ENCODE data around the gene SGIP1. TPM values are rescaled to one million over a fixed set of nuclear protein-coding genes. Genes with fewer than 3 reads are reported as not detected.
A peak's percentile ranks its signal among the peaks of the same experiment; 100 is the strongest.

Gene SGIP1
- total and polyA plus RNA-seq, 4 donors = 24.0 to 66.7 (median 46.2) TPM

- H3K27me3 ChIP-seq (ENCODE audit: control insufficient read depth, insufficient read depth, low read length) = no peaks in the 10 kb centered on the region
- no peaks in the 10 kb centered on the region for H3K4me1 ChIP-seq (ENCODE audit: control insufficient read depth, insufficient read depth, low read length)
- no peak overlapping the region for H3K4me3 ChIP-seq (ENCODE audit: low read depth, low read length)
- no peak for DNase-seq (ENCODE audit: low read depth in 4 of 6, low spot score in 6 of 6)
- no peaks in the 10 kb centered on the region for H3K36me3 ChIP-seq (ENCODE audit: control insufficient read depth, insufficient read depth, low read length)
- 80% methylated on average over 2 of the region's 6 CpGs for WGBS (ENCODE audit: insufficient coverage)
- H3K27ac ChIP-seq (ENCODE audit: low read depth, low read length) = no peak overlapping the region
- H3K9me3 ChIP-seq (ENCODE audit: control insufficient read depth, insufficient read depth, low read length) = no peaks in the 10 kb centered on the region
Measured at GRCh38 chr1:66563094-66563800, 29.3 kb downstream of the SGIP1 start.

- no peak for DNase-seq (ENCODE audit: low read depth in 4 of 6, low spot score in 6 of 6)
- Histone ChIP-seq H3K27ac (ENCODE audit: low read depth, low read length) (no peak overlapping the region), H3K27me3 (ENCODE audit: control insufficient read depth, insufficient read depth, low read length) (no peaks in the 10 kb centered on the region), H3K4me3 (ENCODE audit: low read depth, low read length) (no peak overlapping the region), H3K9me3 (ENCODE audit: control insufficient read depth, insufficient read depth, low read length) (no peaks in the 10 kb centered on the region), H3K4me1 (ENCODE audit: control insufficient read depth, insufficient read depth, low read length) (no peaks in the 10 kb centered on the region), H3K36me3 (ENCODE audit: control insufficient read depth, insufficient read depth, low read length) (no peaks in the 10 kb centered on the region)
- 45% methylated on average over 2 of the region's 5 CpGs for WGBS (ENCODE audit: insufficient coverage)
Measured at GRCh38 chr1:66563941-66564630, 30.1 kb downstream of the SGIP1 start.

- no peaks in the 10 kb centered on the region for H3K4me1 ChIP-seq (ENCODE audit: control insufficient read depth, insufficient read depth, low read length)
- no peak overlapping the region for H3K4me3 ChIP-seq (ENCODE audit: low read depth, low read length)
- no peak for DNase-seq (ENCODE audit: low read depth in 4 of 6, low spot score in 6 of 6)
- no peak overlapping the region for H3K27ac ChIP-seq (ENCODE audit: low read depth, low read length)
- H3K27me3 ChIP-seq (ENCODE audit: control insufficient read depth, insufficient read depth, low read length) = no peaks in the 10 kb centered on the region
- no peaks in the 10 kb centered on the region for H3K9me3 ChIP-seq (ENCODE audit: control insufficient read depth, insufficient read depth, low read length)
- H3K36me3 ChIP-seq (ENCODE audit: control insufficient read depth, insufficient read depth, low read length) = no peaks in the 10 kb centered on the region
Measured at GRCh38 chr1:66570196-66570595, 36.2 kb downstream of the SGIP1 start.

DNA sequence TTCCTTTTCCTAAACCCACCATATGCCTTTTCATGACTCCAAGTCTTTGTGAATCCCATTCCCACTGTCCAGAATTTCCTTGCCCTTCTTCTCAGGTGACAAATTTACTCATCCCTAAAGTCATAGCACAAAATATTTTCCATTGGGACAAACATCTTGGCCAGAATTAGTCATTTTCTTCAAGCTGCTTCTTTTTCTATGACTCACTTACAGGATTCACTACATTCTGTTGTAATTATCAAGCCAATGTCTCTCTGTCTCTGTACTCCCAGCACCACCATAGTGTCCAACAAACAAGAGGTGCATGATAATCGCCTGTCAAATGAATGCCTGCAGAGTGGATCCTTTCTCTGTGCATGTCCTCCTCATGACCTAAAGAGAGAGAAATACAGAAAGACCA lies 37.8 kb downstream of the SGIP1 start:
- DNase-seq (ENCODE audit: low read depth in 4 of 6, low spot score in 6 of 6) = no peak
- no peaks in the 10 kb centered on the region for H3K9me3 ChIP-seq (ENCODE audit: control insufficient read depth, insufficient read depth, low read length)
- H3K27ac ChIP-seq (ENCODE audit: low read depth, low read length) = no peak overlapping the region
- H3K27me3 ChIP-seq (ENCODE audit: control insufficient read depth, insufficient read depth, low read length) = no peaks in the 10 kb centered on the region
- no peaks in the 10 kb centered on the region for H3K4me1 ChIP-seq (ENCODE audit: control insufficient read depth, insufficient read depth, low read length)
- no peaks in the 10 kb centered on the region for H3K36me3 ChIP-seq (ENCODE audit: control insufficient read depth, insufficient read depth, low read length)
- no peak overlapping the region for H3K4me3 ChIP-seq (ENCODE audit: low read depth, low read length)
- 60% methylated on average over 1 of the region's 1 CpG for WGBS (ENCODE audit: insufficient coverage)

DNA sequence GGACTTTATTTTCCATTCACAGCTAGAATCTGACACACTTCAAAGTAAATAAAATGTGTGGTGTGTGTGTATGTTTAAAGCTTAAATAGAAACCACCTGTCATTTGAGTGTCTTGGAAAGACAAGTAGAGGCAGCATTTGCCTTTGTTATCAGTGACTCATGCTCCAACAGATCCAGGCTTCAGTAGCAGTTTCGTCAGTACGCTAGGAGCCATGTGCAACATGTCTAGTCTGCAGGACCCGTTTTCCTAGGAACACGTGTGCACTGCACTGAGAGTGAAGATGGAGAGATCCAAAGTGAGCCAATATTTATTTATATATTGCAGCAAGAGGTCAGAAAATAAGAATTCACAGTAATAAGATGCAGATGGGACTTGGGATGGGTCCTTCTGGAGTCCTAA lies 41.8 kb downstream of the SGIP1 start:
- DNase-seq (ENCODE audit: low read depth in 4 of 6, low spot score in 6 of 6) = peak in 1 of 6 donors; percentile 8
- no peak overlapping the region for H3K27ac ChIP-seq (ENCODE audit: low read depth, low read length)
- H3K4me1 ChIP-seq (ENCODE audit: control insufficient read depth, insufficient read depth, low read length) = no peaks in the 10 kb centered on the region
- H3K4me3 ChIP-seq (ENCODE audit: low read depth, low read length) = no peak overlapping the region
- H3K27me3 ChIP-seq (ENCODE audit: control insufficient read depth, insufficient read depth, low read length) = no peaks in the 10 kb centered on the region
- H3K36me3 ChIP-seq (ENCODE audit: control insufficient read depth, insufficient read depth, low read length) = no peaks in the 10 kb centered on the region
- peaks cover 2% of the 10 kb centered on the region for H3K9me3 ChIP-seq (ENCODE audit: control insufficient read depth, insufficient read depth, low read length)
- WGBS (ENCODE audit: insufficient coverage) = 69% methylated on average over 4 of the region's 4 CpGs

DNA sequence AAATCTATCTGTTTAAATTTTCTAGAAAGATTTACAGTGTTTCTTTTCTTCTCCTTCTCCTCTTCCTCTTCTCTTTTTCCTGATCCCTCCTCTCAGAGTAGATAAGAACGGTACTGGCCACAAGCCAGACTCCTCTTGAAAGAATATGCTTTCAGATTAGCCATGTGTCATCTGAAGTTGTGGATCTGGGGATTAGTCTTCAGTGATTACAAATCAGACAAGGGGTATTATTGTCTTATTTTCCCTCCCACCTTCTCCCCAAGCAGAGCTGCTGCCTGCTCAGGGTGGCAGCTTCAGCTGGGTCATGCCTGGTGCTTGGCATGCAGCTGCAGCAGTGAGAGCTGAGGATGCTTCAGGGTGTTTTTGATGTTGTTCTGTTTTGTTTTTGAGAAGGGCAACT lies 42.7 kb downstream of the SGIP1 start:
- DNase-seq (ENCODE audit: low read depth in 4 of 6, low spot score in 6 of 6) = peak in 2 of 6 donors; percentile 13 to 40
- Histone ChIP-seq H3K4me3 (ENCODE audit: low read depth, low read length) (no peak overlapping the region), H3K9me3 (ENCODE audit: control insufficient read depth, insufficient read depth, low read length) (peaks cover 2% of the 10 kb centered on the region), H3K36me3 (ENCODE audit: control insufficient read depth, insufficient read depth, low read length) (no peaks in the 10 kb centered on the region), H3K27ac (ENCODE audit: low read depth, low read length) (no peak overlapping the region), H3K27me3 (ENCODE audit: control insufficient read depth, insufficient read depth, low read length) (no peaks in the 10 kb centered on the region), H3K4me1 (ENCODE audit: control insufficient read depth, insufficient read depth, low read length) (no peaks in the 10 kb centered on the region)
- no CpG with 5 or more reads among the region's 1 CpG for WGBS (ENCODE audit: insufficient coverage)

DNA sequence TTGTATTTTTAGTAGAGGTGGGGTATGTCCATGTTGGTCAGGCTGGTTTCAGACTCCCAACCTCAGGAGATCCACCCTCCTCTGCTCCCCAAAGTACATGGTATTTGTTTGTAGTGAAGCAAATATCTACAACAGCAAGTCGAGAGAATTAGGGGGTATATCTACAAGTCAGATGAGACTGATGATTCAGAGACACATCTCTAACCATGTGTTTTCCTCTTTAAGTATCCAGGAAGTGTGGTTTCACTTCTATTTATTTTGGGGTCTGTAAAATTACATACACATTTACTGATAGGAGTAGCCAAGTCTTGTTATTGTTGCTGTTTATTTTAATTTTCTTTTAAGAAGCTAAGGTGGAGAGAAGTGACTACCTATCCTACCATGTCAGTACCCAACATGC lies 44.9 kb downstream of the SGIP1 start:
- peaks cover 2% of the 10 kb centered on the region for H3K9me3 ChIP-seq (ENCODE audit: control insufficient read depth, insufficient read depth, low read length)
- WGBS (ENCODE audit: insufficient coverage) = no CpG with 5 or more reads among the region's 1 CpG
- H3K27me3 ChIP-seq (ENCODE audit: control insufficient read depth, insufficient read depth, low read length) = no peaks in the 10 kb centered on the region
- H3K27ac ChIP-seq (ENCODE audit: low read depth, low read length) = no peak overlapping the region
- no peak overlapping the region for H3K4me3 ChIP-seq (ENCODE audit: low read depth, low read length)
- H3K36me3 ChIP-seq (ENCODE audit: control insufficient read depth, insufficient read depth, low read length) = no peaks in the 10 kb centered on the region
- H3K4me1 ChIP-seq (ENCODE audit: control insufficient read depth, insufficient read depth, low read length) = no peaks in the 10 kb centered on the region
- DNase-seq (ENCODE audit: low read depth in 4 of 6, low spot score in 6 of 6) = no peak

- 100% methylated on average over 1 of the region's 2 CpGs for WGBS (ENCODE audit: insufficient coverage)
- no peaks in the 10 kb centered on the region for H3K27me3 ChIP-seq (ENCODE audit: control insufficient read depth, insufficient read depth, low read length)
- no peaks in the 10 kb centered on the region for H3K4me1 ChIP-seq (ENCODE audit: control insufficient read depth, insufficient read depth, low read length)
- H3K4me3 ChIP-seq (ENCODE audit: low read depth, low read length) = no peak overlapping the region
- no peak for DNase-seq (ENCODE audit: low read depth in 4 of 6, low spot score in 6 of 6)
- H3K9me3 ChIP-seq (ENCODE audit: control insufficient read depth, insufficient read depth, low read length) = peaks cover 2% of the 10 kb centered on the region
- H3K27ac ChIP-seq (ENCODE audit: low read depth, low read length) = no peak overlapping the region
- no peaks in the 10 kb centered on the region for H3K36me3 ChIP-seq (ENCODE audit: control insufficient read depth, insufficient read depth, low read length)
Measured at GRCh38 chr1:66580081-66580480, 46.1 kb downstream of the SGIP1 start.

GRCh38 chr1:66583021-66583420 lies 49.1 kb downstream of the SGIP1 start:
- no peak for DNase-seq (ENCODE audit: low read depth in 4 of 6, low spot score in 6 of 6)
- Histone ChIP-seq H3K36me3 (ENCODE audit: control insufficient read depth, insufficient read depth, low read length) (no peaks in the 10 kb centered on the region), H3K9me3 (ENCODE audit: control insufficient read depth, insufficient read depth, low read length) (peaks cover 2% of the 10 kb centered on the region), H3K4me3 (ENCODE audit: low read depth, low read length) (no peak overlapping the region), H3K4me1 (ENCODE audit: control insufficient read depth, insufficient read depth, low read length) (no peaks in the 10 kb centered on the region), H3K27ac (ENCODE audit: low read depth, low read length) (no peak overlapping the region), H3K27me3 (ENCODE audit: control insufficient read depth, insufficient read depth, low read length) (no peaks in the 10 kb centered on the region)
- 100% methylated on average over 2 of the region's 2 CpGs for WGBS (ENCODE audit: insufficient coverage)

DNA sequence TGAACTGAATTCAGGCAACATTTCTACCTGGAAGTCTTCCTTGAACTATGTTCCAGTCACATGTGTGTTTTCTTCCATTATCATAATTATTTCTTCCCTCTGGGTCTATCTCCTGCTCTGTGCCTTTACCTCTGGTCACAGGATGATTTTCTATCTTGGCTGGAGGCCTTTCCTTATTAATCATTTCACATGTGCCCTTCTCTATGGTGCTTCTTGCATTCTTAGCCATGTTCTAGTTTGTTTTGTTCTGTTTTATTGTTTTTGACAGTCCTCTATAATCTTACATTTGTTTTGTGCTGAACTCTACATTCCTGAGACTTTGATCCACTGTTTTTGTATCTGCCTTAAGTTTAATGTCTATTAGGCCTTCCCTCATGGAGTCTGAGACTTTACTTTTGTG lies 51.0 kb downstream of the SGIP1 start:
- Histone ChIP-seq H3K27me3 (ENCODE audit: control insufficient read depth, insufficient read depth, low read length) (no peaks in the 10 kb centered on the region), H3K9me3 (ENCODE audit: control insufficient read depth, insufficient read depth, low read length) (peaks cover 2% of the 10 kb centered on the region), H3K36me3 (ENCODE audit: control insufficient read depth, insufficient read depth, low read length) (no peaks in the 10 kb centered on the region), H3K4me1 (ENCODE audit: control insufficient read depth, insufficient read depth, low read length) (no peaks in the 10 kb centered on the region), H3K27ac (ENCODE audit: low read depth, low read length) (no peak overlapping the region), H3K4me3 (ENCODE audit: low read depth, low read length) (no peak overlapping the region)
- DNase-seq (ENCODE audit: low read depth in 4 of 6, low spot score in 6 of 6) = no peak

All from spinal cord (tissue), 10 donors.